Fibroblast of skin of right quadriceps (primary cell): Measurements from ENCODE around the gene NTRK1.

Experiments
- DNase-seq: peaks from one replicate; pipeline ENCODE4 v3.0.0-alpha.2; 2013

Gene NTRK1

DNA sequence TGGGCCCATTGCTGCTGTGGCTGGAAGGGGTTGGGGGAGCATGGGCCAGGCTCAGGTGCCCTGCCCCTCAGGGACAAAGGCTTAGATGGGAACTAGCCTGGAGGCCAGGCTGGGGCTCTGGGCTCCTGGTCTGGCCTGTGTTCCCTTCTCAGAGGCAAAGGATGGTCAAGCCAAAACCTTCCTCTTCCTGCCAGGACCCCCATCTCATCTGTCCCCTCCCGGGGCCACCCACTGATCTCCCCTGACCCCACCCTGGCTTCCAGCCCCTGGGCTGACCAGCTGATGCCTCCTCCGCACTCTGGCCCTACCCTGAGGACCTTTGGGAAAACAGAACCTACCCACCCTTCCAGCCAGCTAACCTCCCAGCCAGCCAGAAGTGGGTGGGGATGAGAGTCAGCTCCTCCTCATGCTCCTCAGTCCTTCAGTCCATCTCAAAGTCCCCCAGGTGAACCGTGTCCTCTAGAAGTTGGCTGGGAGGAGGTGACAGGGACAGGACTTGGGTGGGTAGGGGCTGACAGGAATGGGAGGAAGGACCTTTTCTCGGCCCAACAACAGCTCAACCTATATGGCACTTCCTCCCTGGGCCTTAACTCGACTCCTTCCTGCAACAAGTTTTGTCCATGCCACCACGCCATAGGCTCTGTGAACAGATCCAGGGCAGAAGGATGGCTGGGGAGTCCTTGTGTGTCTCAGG lies 40.4 kb downstream of the NTRK1 start:
- DNase-seq, result no peak

DNA sequence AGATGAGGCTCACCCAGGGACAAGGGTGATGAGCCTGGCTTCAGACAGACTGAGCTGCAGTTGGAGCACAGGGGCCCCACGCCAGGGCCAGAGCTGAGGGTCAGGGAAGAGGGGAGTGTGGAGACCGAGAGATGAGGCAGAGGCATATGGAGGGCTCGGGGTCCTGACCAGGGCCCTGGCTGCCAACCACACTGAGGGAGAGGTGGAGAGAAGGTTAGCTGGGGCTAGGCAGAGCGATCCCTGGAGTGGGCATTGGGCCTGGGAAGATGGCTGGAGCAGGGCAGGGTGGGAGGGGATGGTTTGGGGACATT lies 40.9 kb downstream of the NTRK1 start:
- no peak for DNase-seq

GRCh38 chr1:156901966-156902915 lies 41.6 kb downstream of the NTRK1 start:
- DNase-seq, result peak; percentile 82

DNA sequence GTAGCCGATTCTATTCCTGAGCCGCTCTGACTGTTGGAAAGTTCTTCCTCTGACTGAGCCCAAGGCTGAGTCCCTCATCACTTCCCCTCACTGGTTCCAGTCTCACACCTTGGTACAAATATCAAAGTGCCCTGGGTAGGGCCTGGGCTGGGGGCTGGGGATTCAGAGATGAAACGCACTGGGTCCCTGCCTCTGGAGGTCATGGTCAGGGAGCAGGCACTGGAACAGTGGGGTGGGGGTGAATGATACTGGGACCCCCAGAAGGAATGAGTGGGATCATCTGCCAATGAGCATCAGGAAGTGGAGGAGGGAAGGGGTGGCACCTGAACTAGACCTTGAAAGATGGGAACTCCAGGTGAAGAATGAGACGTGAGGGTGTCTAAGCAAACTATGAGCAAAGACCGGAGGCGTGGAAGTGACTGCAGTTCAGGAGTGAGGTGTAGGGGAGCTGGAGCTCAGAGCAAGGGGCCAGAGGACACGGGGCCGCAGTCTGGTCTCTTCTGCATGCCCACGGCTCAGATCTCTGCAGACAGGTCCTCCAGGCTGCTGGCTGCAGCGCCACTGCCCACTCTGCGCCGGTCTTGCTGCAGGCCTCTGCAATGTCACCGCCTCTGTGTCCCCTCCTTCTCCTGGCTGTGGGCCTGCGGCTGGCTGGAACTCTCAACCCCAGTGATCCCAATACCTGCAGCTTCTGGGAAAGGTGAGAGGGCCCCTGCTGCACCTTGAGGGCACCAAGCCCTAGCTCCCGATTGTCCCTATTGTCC lies 42.8 kb downstream of the NTRK1 start:
- DNase-seq, result no peak

GRCh38 chr1:156904187-156904959 lies 43.7 kb downstream of the NTRK1 start:
- DNase-seq, result no peak

- DNase-seq, result no peak
Observed at GRCh38 chr1:156905176-156905575, 44.5 kb downstream of the NTRK1 start.

- no peak for DNase-seq
Observed at GRCh38 chr1:156905651-156906050, 45.0 kb downstream of the NTRK1 start.

- DNase-seq, result no peak
Observed at GRCh38 chr1:156906206-156906906, 45.7 kb downstream of the NTRK1 start.

DNA sequence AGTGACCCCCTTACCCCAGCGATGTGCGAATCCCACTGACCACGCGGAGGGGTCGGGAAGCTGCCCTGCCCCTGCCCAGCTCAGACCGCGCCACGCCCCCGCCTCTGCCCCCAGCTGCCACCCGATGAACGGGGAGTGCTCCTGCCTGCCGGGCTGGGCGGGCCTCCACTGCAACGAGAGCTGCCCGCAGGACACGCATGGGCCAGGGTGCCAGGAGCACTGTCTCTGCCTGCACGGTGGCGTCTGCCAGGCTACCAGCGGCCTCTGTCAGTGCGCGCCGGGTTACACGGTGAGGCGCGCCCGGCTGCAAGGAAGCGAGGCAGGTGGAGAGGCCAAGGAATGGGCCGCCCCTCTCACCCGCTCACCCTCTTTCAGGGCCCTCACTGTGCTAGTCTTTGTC lies 47.9 kb downstream of the NTRK1 start:
- DNase-seq, result no peak

DNA sequence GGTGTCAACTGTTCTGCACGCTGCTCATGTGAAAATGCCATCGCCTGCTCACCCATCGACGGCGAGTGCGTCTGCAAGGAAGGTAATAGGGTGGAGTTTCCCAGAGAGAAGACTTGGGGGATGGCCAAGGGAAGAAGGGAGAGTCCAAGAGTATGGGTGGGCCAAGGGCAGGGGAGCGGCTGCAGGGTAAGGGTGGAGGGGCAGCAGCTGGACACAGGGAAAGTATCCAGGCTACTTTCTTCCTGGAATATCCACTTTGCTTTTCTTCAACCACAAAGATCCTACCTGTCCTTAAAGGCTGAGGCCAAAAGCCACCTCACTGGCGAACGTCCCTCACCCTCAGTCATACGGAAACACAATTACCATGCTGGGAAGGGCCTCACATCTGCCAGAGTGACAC lies 48.3 kb downstream of the NTRK1 start:
- DNase-seq, result no peak

GRCh38 chr1:156909671-156910070 lies 49.0 kb downstream of the NTRK1 start:
- DNase-seq, result no peak

GRCh38 chr1:156910309-156910782 lies 49.7 kb downstream of the NTRK1 start:
- no peak for DNase-seq

DNA sequence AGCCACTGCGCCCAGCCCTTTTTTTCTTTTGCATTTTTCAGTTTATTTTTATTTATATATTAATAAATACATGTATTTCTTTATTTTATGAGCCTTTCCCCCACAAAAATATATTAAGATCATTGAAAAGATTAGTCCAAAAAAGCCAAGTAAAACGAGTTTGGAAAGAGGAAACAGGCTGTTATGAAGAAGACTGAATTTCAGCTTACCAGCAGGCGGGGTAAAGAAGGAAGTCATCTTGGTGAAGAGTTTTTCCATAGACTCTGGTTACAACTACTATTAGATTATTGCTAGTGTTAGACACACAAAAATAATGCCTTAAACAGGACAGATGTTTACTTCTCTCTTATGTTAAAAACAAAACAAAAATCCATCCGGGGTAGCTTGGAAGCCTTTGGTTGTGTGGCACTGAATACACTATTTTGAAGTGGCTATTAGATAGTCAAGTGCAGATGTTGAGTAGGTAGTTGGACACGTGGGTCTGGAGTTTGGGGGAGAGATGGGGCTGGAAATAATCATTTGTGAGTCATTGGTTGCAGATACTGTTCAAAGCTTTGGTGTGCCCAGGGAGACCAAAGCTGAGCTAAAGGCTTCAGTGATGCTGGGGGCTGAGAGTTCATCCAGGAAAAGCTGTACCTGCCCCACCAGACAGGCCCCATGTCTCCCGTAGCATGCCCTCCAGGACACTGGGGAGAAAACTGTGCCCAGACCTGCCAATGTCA lies 51.1 kb downstream of the NTRK1 start:
- DNase-seq, result peak; percentile 61

DNA sequence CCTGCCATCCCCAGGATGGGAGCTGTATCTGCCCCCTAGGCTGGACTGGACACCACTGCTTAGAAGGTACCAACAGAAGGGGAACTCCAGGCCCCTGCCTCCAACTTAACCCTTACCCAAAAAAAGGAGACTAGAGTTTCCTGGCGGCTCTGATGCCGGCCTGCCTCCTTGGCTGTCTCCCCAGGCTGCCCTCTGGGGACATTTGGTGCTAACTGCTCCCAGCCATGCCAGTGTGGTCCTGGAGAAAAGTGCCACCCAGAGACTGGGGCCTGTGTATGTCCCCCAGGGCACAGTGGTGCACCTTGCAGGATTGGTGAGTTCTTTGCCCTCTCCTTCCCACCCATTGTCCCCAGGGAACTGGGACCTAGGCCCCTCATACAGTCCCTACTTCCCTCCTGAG lies 51.6 kb downstream of the NTRK1 start:
- no peak for DNase-seq

- DNase-seq, result no peak
Observed at GRCh38 chr1:156912861-156913808, 52.5 kb downstream of the NTRK1 start.

DNA sequence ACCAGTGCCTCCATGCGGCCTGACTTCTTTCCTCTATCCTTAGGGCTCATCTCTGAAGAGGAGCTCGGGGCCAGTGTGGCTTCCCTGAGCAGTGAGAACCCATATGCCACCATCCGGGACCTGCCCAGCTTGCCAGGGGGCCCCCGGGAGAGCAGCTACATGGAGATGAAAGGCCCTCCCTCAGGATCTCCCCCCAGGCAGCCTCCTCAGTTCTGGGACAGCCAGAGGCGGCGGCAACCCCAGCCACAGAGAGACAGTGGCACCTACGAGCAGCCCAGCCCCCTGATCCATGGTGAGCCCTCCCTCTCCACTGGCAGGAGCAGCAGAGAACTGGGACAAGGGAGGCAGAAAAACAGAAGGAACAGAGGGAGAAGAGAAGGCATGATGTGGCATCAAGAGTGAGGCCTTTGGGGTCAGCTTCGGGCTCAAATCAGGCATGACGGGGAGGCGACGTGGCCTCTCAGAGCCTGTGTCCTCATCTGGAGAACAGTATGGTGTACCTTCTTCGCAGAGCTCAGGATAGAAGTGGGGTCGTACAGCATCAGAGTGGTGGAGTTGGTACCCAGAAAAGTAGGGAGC lies 53.2 kb downstream of the NTRK1 start:
- no peak for DNase-seq

DNA sequence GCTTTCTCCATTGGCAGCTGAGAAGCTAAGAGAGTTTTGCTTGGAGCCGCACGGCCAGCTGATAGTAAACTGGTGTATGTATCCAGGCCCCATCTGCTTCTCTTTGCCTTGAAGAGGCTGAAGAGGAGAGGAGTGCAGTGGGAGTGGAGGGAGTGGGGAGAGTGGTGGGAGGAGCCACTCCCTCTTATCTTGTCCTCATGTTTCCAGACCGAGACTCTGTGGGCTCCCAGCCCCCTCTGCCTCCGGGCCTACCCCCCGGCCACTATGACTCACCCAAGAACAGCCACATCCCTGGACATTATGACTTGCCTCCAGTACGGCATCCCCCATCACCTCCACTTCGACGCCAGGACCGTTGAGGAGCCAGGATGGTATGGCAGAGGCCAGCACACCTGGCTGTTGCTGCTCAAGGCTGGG lies 53.8 kb downstream of the NTRK1 start:
- peak; percentile 79 for DNase-seq

GRCh38 chr1:156920233-156921052 lies 59.8 kb downstream of the NTRK1 start, which contains the start of gene LRRC71:
Gene LRRC71, plus strand, starts transcription at chr1:156920632. Its CDS starts 172 bp downstream, at chr1:156920804.
- DNase-seq, result peak; percentile 78
